Measurements from ENCODE around the gene BNC2.

The BNC2 gene

GRCh38 chr9:16825331-16825725 is 45.1 kb downstream of the BNC2 start:
- no peaks in the 10 kb centered on the region for H3K36me3 ChIP-seq (replicated peaks)
- H3K27ac ChIP-seq = peak overlapping the region; percentile 4
- no peak for DNase-seq
- no peak for TF ChIP-seq CTCF (IDR thresholded peaks at IDR 0.05; ENCODE audit: low read depth, low read length, missing control alignments)
- in situ Hi-C loops (cut with HindIII; ENCODE audit: low pct_ligation_motif_present, low sequenced_read_pairs) = no loop called here
- no peaks in the 10 kb centered on the region for H3K27me3 ChIP-seq (replicated peaks)
- no peak overlapping the region for H3K4me3 ChIP-seq (ENCODE audit: low read depth, low read length)

GRCh38 chr9:16824545-16825330 is 45.7 kb downstream of the BNC2 start:
- Histone ChIP-seq H3K4me3 (ENCODE audit: low read depth, low read length) (no peak overlapping the region), H3K27ac (no peak overlapping the region), H3K27me3 (replicated peaks) (no peaks in the 10 kb centered on the region), H3K36me3 (replicated peaks) (no peaks in the 10 kb centered on the region)
- in situ Hi-C loops (cut with HindIII; ENCODE audit: low pct_ligation_motif_present, low sequenced_read_pairs) = no loop called here
- DNase-seq = peak; percentile 21
- no peak for TF ChIP-seq CTCF (IDR thresholded peaks at IDR 0.05; ENCODE audit: low read depth, low read length, missing control alignments)

GRCh38 chr9:16823906-16824305 is 46.6 kb downstream of the BNC2 start:
- no peak overlapping the region for H3K27ac ChIP-seq

GRCh38 chr9:16821344-16821743 is 49.1 kb downstream of the BNC2 start:
- in situ Hi-C loops (cut with HindIII; ENCODE audit: low pct_ligation_motif_present, low sequenced_read_pairs) = no loop called here
- TF ChIP-seq CTCF (IDR thresholded peaks at IDR 0.05; ENCODE audit: low read depth, low read length, missing control alignments) = no peak
- Histone ChIP-seq H3K27ac (no peak overlapping the region), H3K4me3 (ENCODE audit: low read depth, low read length) (no peak overlapping the region), H3K27me3 (replicated peaks) (no peaks in the 10 kb centered on the region), H3K36me3 (replicated peaks) (no peaks in the 10 kb centered on the region)
- no peak for DNase-seq

More at GRCh38 chr9:16823906-16824305, 46.6 kb downstream of the BNC2 start:
- TF ChIP-seq CTCF (IDR thresholded peaks at IDR 0.05; ENCODE audit: low read depth, low read length, missing control alignments) = no peak
- Histone ChIP-seq H3K27me3 (replicated peaks) (no peaks in the 10 kb centered on the region), H3K4me3 (ENCODE audit: low read depth, low read length) (no peak overlapping the region), H3K36me3 (replicated peaks) (no peaks in the 10 kb centered on the region)
- DNase-seq = no peak
- in situ Hi-C loops (cut with HindIII; ENCODE audit: low pct_ligation_motif_present, low sequenced_read_pairs) = no loop called here

GRCh38 chr9:16817514-16817913 is 53.0 kb downstream of the BNC2 start:
- no peak for DNase-seq
- in situ Hi-C loops (cut with HindIII; ENCODE audit: low pct_ligation_motif_present, low sequenced_read_pairs) = no loop called here
- Histone ChIP-seq H3K27me3 (replicated peaks) (no peaks in the 10 kb centered on the region), H3K36me3 (replicated peaks) (no peaks in the 10 kb centered on the region), H3K4me3 (ENCODE audit: low read depth, low read length) (no peak overlapping the region), H3K27ac (no peak overlapping the region)
- TF ChIP-seq CTCF (IDR thresholded peaks at IDR 0.05; ENCODE audit: low read depth, low read length, missing control alignments) = no peak

- no peak for TF ChIP-seq CTCF (IDR thresholded peaks at IDR 0.05; ENCODE audit: low read depth, low read length, missing control alignments)
- Histone ChIP-seq H3K27me3 (replicated peaks) (no peaks in the 10 kb centered on the region), H3K27ac (no peak overlapping the region), H3K4me3 (ENCODE audit: low read depth, low read length) (no peak overlapping the region), H3K36me3 (replicated peaks) (no peaks in the 10 kb centered on the region)
- in situ Hi-C loops (cut with HindIII; ENCODE audit: low pct_ligation_motif_present, low sequenced_read_pairs) = no loop called here
- no peak for DNase-seq
Measured at GRCh38 chr9:16817002-16817401, 53.5 kb downstream of the BNC2 start.
